Muscle layer of colon (tissue), 2 donors: ENCODE data around the gene KCNIP1.

Source experiments
- H3K27ac ChIP-seq: one replicate; pipeline ENCODE4 v1.7.0; 2013; ENCODE audit warnings: low read depth, mild to moderate bottlenecking, low read length, moderate library complexity
- H3K27me3 ChIP-seq, 2 donors: one replicate each; pipeline ENCODE4 v1.7.0; 2013; ENCODE audit warnings: low read length in 2 of 2, mild to moderate bottlenecking in 2 of 2; ENCODE audit not compliant: insufficient read depth in 2 of 2, control insufficient read depth in 1 of 2
- H3K36me3 ChIP-seq: one replicate; pipeline ENCODE4 v1.7.0; 2013; ENCODE audit warnings: mild to moderate bottlenecking, low read length; ENCODE audit not compliant: insufficient read depth
- H3K4me1 ChIP-seq: one replicate; pipeline ENCODE4 v1.7.0; 2013; ENCODE audit warnings: mild to moderate bottlenecking, low read length; ENCODE audit not compliant: insufficient read depth
- H3K4me3 ChIP-seq, 2 donors: one replicate each; pipeline ENCODE4 v1.7.0; 2013; ENCODE audit warnings: low read length in 2 of 2, low read depth in 1 of 2, mild to moderate bottlenecking in 1 of 2, moderate library complexity in 1 of 2
- H3K9ac ChIP-seq: one replicate; pipeline ENCODE4 v1.7.0; 2013; ENCODE audit warnings: low read length
- H3K9me3 ChIP-seq: one replicate; pipeline ENCODE4 v1.7.0; 2013; ENCODE audit warnings: mild to moderate bottlenecking, low read length
- donor health status: abdominal sarcoma.
- donor health status: Adenocarcinoma of cecum.

Gene KCNIP1

DNA sequence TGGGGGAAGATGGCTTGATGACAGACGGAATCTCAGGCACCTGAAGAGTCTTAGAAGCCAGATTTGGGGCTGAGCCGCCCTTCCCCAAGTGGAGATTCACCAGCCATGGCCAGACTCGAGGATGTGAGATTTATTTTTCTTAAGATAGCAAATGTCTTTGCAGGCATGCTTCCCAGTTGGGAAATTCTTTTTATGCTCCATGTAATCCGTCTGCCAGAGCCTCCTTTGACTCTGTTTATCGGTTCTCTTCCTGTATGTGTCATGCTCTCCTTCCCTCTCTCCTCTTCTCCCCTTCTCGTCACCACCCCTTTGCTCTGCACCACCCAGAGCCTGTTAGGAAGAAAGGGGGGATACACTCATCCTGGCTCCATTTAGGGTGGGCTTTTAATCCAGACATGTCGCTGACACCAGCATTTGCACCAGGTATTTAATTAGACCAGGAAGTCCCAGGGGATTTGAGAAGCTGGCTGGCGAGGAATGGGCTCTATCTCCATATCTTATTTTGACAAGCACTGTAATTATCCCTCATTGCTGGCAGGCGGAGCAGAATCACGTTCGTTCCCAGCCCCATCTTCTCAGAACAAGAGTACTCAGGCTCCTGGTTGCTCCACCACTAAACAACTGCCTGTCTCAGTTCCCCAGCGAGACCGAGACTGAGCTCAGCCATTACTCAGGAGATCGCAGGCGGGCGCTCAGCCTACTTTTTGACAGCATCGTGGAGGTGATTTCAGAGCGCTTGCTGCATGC lies 50.9 kb downstream of the KCNIP1 start:
- no peak overlapping the region for H3K4me3 ChIP-seq
- H3K9ac ChIP-seq = no peak overlapping the region
- H3K4me1 ChIP-seq = peaks cover 26% of the 10 kb centered on the region
- peaks cover 3 to 4% of the 10 kb centered on the region in 2 donors for H3K27me3 ChIP-seq
- no peaks in the 10 kb centered on the region for H3K9me3 ChIP-seq
- no peaks in the 10 kb centered on the region for H3K36me3 ChIP-seq
- H3K27ac ChIP-seq = peak overlapping the region; percentile 59

DNA sequence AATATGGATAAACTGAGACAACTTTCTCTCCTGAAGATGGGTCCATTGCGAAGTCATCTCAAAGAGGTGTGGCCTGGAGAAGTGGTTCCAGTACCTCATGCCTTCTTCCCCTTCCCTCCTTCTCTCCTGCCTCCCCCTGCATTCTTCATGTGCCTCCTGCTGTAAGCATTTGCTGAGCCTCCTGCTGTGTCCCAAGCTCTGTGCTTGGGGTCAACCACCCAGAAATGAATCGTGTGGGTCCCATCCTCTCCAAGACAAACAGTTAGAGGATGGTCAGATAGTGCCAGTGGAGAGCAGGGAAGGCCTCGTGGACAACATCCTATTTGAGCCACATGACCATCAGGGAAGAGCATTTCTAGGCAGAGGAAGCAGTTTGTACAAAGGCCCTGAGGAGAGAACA lies 53.5 kb downstream of the KCNIP1 start:
- no peak overlapping the region for H3K4me3 ChIP-seq
- H3K27ac ChIP-seq = no peak overlapping the region
- no peak overlapping the region for H3K9ac ChIP-seq
- H3K27me3 ChIP-seq = peaks cover 11% of the 10 kb centered on the region in 2 donors
- H3K4me1 ChIP-seq = peaks cover 25% of the 10 kb centered on the region
- no peaks in the 10 kb centered on the region for H3K9me3 ChIP-seq
- H3K36me3 ChIP-seq = no peaks in the 10 kb centered on the region

- no peaks in the 10 kb centered on the region for H3K36me3 ChIP-seq
- H3K9me3 ChIP-seq = no peaks in the 10 kb centered on the region
- no peak overlapping the region for H3K27ac ChIP-seq
- H3K27me3 ChIP-seq = peaks cover 11% of the 10 kb centered on the region in 2 donors
- no peak overlapping the region for H3K9ac ChIP-seq
- peaks cover 13% of the 10 kb centered on the region for H3K4me1 ChIP-seq
- no peak overlapping the region for H3K4me3 ChIP-seq
Observed at GRCh38 chr5:170559296-170559695, 55.5 kb downstream of the KCNIP1 start.

GRCh38 chr5:170560938-170561337 lies 57.1 kb downstream of the KCNIP1 start:
- Histone ChIP-seq H3K27ac (no peak overlapping the region), H3K4me1 (no peaks in the 10 kb centered on the region), H3K36me3 (no peaks in the 10 kb centered on the region), H3K9me3 (no peaks in the 10 kb centered on the region), H3K27me3 (peaks cover 8 to 11% of the 10 kb centered on the region in 2 donors), H3K9ac (no peak overlapping the region), H3K4me3 (no peak overlapping the region)

- Histone ChIP-seq H3K36me3 (no peaks in the 10 kb centered on the region), H3K27ac (no peak overlapping the region), H3K27me3 (peaks cover 8 to 11% of the 10 kb centered on the region in 2 donors), H3K9ac (no peak overlapping the region), H3K4me1 (no peaks in the 10 kb centered on the region), H3K9me3 (no peaks in the 10 kb centered on the region), H3K4me3 (no peak overlapping the region)
Observed at GRCh38 chr5:170562166-170562874, 58.5 kb downstream of the KCNIP1 start.

DNA sequence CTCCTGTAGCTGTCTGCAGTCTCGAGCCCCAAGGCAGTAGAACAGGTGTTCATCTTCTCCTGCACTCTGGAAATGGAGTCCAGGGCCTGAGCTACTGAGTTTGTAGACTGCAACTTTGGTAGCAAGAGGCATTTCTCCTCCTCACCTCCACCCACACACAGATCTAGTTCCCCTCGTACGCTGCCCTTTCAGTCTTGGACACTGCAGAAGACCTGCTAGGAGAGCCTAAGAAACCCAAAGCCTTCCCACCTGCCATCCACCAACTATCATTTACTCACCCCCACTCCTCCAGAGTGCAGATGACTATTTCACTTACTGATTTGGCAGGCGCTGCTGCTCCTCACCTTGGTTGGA lies 59.0 kb downstream of the KCNIP1 start:
- no peak overlapping the region for H3K9ac ChIP-seq
- peaks cover 8 to 11% of the 10 kb centered on the region in 2 donors for H3K27me3 ChIP-seq
- no peak overlapping the region for H3K4me3 ChIP-seq
- no peaks in the 10 kb centered on the region for H3K4me1 ChIP-seq
- H3K36me3 ChIP-seq = no peaks in the 10 kb centered on the region
- H3K27ac ChIP-seq = no peak overlapping the region
- H3K9me3 ChIP-seq = no peaks in the 10 kb centered on the region

DNA sequence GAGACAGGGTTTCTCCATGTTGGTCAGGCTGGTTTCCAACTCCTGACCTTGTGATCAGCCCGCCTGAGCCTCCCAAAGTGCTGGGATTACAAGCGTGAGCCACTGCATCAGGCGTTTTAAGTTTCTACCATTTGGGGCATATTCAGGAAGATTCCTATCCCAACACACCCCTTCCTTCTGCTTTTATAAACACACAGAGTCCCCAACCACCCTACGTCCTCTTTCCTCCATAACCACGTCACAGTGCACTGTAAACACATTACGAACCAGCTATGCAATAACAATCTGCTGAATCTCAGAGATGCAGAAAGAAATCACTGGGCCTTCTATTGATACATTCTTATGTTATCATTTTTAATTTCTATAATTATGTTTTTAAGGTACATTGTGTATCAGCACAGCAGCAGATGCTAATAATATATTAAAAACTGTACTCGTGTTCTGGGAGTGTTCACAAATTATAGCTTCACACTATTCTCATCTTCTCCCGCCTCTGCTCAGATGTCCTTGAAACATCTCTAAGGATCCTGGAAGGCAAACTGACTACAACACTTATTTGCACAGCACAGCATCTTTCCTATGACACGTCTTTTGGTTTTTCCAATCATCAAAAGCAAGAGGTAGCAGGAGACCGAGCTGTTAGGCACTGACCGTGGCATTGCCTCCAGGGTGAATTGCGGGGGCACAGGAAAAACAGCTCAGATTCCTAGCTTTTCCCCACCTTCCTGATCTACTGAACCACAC lies 60.2 kb downstream of the KCNIP1 start:
- Histone ChIP-seq H3K9ac (no peak overlapping the region), H3K36me3 (no peaks in the 10 kb centered on the region), H3K27ac (no peak overlapping the region), H3K4me1 (no peaks in the 10 kb centered on the region), H3K27me3 (peaks cover 8 to 11% of the 10 kb centered on the region in 2 donors), H3K4me3 (no peak overlapping the region), H3K9me3 (no peaks in the 10 kb centered on the region)

- Histone ChIP-seq H3K9ac (no peak overlapping the region), H3K27ac (no peak overlapping the region), H3K27me3 (peaks cover 7% of the 10 kb centered on the region in 2 donors), H3K4me3 (no peak overlapping the region), H3K9me3 (no peaks in the 10 kb centered on the region), H3K36me3 (no peaks in the 10 kb centered on the region), H3K4me1 (no peaks in the 10 kb centered on the region)
Observed at GRCh38 chr5:170565072-170565471, 61.3 kb downstream of the KCNIP1 start.

GRCh38 chr5:170569101-170569500 lies 65.3 kb downstream of the KCNIP1 start:
- no peaks in the 10 kb centered on the region for H3K9me3 ChIP-seq
- no peak overlapping the region for H3K4me3 ChIP-seq
- H3K4me1 ChIP-seq = no peaks in the 10 kb centered on the region
- peaks cover 0 to 4% of the 10 kb centered on the region in 2 donors for H3K27me3 ChIP-seq
- no peaks in the 10 kb centered on the region for H3K36me3 ChIP-seq
- H3K27ac ChIP-seq = no peak overlapping the region
- H3K9ac ChIP-seq = no peak overlapping the region

DNA sequence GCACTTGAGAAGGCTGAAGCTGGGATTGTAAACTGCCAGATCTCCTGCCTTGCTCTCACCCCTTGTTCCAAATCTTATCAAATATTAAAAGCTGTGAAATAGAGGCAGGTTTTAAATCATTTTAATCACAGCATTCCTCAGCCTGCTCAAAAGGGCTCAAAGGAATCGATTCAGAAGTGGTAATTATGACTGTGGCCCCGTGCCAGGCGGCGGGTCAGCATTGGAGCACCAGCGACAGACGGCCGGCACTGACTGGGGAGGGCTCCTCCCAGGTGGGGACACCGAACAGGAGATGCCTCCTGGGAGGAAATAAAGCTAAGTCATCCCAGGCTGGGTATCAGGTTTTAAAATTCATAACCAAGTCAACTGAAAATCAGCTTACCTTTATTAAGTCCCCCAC lies 66.7 kb downstream of the KCNIP1 start:
- H3K9me3 ChIP-seq = no peaks in the 10 kb centered on the region
- no peak overlapping the region for H3K4me3 ChIP-seq
- no peak overlapping the region for H3K27ac ChIP-seq
- H3K4me1 ChIP-seq = no peaks in the 10 kb centered on the region
- no peak overlapping the region for H3K9ac ChIP-seq
- H3K27me3 ChIP-seq = peaks cover 0 to 4% of the 10 kb centered on the region in 2 donors
- no peaks in the 10 kb centered on the region for H3K36me3 ChIP-seq

GRCh38 chr5:170571281-170571731 lies 67.5 kb downstream of the KCNIP1 start:
- Histone ChIP-seq H3K4me1 (no peaks in the 10 kb centered on the region), H3K27me3 (peaks cover 0 to 4% of the 10 kb centered on the region in 2 donors), H3K9ac (no peak overlapping the region), H3K9me3 (peaks cover 8% of the 10 kb centered on the region), H3K27ac (no peak overlapping the region), H3K36me3 (no peaks in the 10 kb centered on the region), H3K4me3 (no peak overlapping the region)
